ENCODE measurements around the gene TMEM119. TPM values are rescaled to one million over a fixed set of nuclear protein-coding genes. Genes with fewer than 3 reads are reported as not detected.

The TMEM119 gene
- total RNA-seq, 1 experiment from 2014 or later: 0.80 TPM

- no peak for DNase-seq (ENCODE audit: low read depth)
Observed at GRCh38 chr12:108542320-108542719, 55.6 kb downstream of the TMEM119 start.

Other genes starting within 250 kb of the TMEM119 start
- gene FICD, start 82.8 kb downstream of the TMEM119 start, total RNA-seq (2014; rRNA removed): 7.0 and 7.9 TPM in 2 replicates
- 52.6 and 57.4 TPM in 2 replicates for gene SART3, start 36.9 kb downstream of the TMEM119 start, total RNA-seq (2014; rRNA removed)
- gene ISCU, start 35.5 kb downstream of the TMEM119 start, total RNA-seq (2014; rRNA removed): 122 and 132 TPM in 2 replicates
- 1.5 and 2.1 TPM in 2 replicates for gene SELPLG, start 35.8 kb upstream of the TMEM119 start, total RNA-seq (2014; rRNA removed)
- gene CORO1C, start 133.4 kb upstream of the TMEM119 start, total RNA-seq (2014; rRNA removed): 167 and 172 TPM in 2 replicates

All from LHCN-M2 (cell line).